HK-2 (cell line): ENCODE measurements around the gene TNS3.

Experiments used
- DNase-seq: peaks from one replicate; pipeline ENCODE4 v3.0.0-alpha.2; 2018; ENCODE audit not compliant: unreplicated experiment

Gene TNS3

DNA sequence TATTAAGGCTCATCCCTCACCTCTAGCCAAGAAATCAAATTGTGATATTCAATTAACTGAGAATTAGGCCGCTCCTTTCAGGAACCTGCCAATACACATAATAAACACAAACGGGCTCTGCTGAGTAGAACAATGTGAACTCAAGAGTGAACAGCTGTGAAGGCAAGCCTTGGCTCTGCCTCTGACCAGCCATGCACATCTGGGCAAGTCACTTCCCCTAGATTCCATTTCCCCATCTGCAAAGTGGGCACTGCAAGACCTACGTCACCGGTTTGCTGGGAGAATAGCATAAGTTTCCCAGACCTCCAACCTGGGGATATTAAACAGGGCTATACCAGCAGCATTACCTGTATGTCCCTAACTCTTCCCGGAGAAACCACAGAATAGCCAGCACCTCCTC, 355.2 kb downstream of the TNS3 start:
- no peak for DNase-seq

DNA sequence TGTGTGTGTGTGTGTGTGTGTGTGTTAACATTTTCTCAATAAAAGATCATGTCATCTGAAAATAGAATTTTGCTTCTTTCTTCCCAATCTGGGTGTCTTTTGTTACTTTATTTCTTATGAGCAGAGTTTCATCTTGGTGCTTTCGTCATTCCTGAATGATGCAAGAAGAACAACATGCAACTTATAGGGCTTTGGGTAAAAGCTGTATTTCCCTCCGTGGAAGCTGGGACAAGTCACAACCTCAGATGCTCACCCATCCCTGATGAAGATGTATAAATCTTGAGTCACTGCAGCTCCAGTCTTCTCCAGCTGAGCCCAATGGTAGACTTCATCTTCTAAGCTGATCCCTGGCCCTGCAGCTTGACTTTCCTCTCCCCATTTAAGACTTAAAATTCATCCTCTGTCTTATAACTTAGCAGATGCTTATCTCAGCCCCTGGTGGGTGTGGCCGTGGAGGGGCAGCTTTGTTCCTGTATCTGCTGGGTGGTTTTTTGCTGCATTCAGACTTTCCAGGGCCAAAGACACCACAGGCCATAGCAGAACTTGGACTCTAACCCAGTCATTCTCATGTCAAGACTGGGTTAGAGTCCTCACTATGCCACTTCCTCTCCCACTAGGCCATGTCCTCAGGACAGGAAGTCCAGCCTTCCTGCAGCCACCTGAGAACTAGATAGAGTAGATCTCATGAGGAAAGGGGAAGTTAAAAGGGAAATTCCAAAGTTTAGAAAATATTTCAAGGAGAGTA, 356.4 kb downstream of the TNS3 start:
- DNase-seq = no peak
